Measurements from ENCODE around the gene SCN10A. TPM values are rescaled to one million over a fixed set of nuclear protein-coding genes. Genes with fewer than 3 reads are reported as not detected.

SCN10A gene
- total and polyA plus RNA-seq, 9 of the 15 experiments (the other 6 are each of a cell fraction or from before 2014, with no cell fraction given) = not detected

- TF ChIP-seq CHAMP1 (IDR thresholded peaks at IDR 0.05) (no peak), EWSR1 (IDR thresholded peaks at IDR 0.05; ENCODE audit: borderline replicate concordance, low read depth, partially characterized antibody) (no peak), NR2C2 (CRISPR knock-in tag; IDR thresholded peaks at IDR 0.05) (no peak), NR2C2 (tag; IDR thresholded peaks at IDR 0.05) (0 out of 2 replicates have a peak, but pooled peaks have one; percentile 14), HCFC1 (IDR thresholded peaks at IDR 0.05; ENCODE audit: low read depth, low read length) (no peak), ZNF253 (CRISPR knock-in tag; conservative IDR thresholded peaks at IDR 0.05) (no peak), EGR1 (conservative IDR thresholded peaks at IDR 0.05) (no peak), NFRKB (IDR thresholded peaks at IDR 0.05; ENCODE audit: low read depth) (no peak), KAT8 (IDR thresholded peaks at IDR 0.05; ENCODE audit: low read depth) (no peak), HDAC3 (IDR thresholded peaks at IDR 0.05; ENCODE audit: borderline replicate concordance, partially characterized antibody) (no peak), MTF1 (CRISPR knock-in tag; IDR thresholded peaks at IDR 0.05; ENCODE audit: borderline replicate concordance) (no peak), NCOA6 (IDR thresholded peaks at IDR 0.05) (no peak), MXI1 (IDR thresholded peaks at IDR 0.05; ENCODE audit: low read depth, low read length) (peak; percentile 99), CBX2 (IDR thresholded peaks at IDR 0.05; ENCODE audit: insufficient read depth, low read length, poor library complexity, severe bottlenecking) (no peak), EP300 (IDR thresholded peaks at IDR 0.05; ENCODE audit: low read length) (peak; percentile 84), BCOR (IDR thresholded peaks at IDR 0.05) (no peak), C11orf30 (IDR thresholded peaks at IDR 0.05; ENCODE audit: low read depth) (no peak), CBX8 (IDR thresholded peaks at IDR 0.05; ENCODE audit: borderline replicate concordance, extremely low read depth, low read depth, low read length, poor library complexity, severe bottlenecking) (no peak), ZNF224 (CRISPR knock-in tag; IDR thresholded peaks at IDR 0.05) (no peak), ATF7 (IDR thresholded peaks at IDR 0.05) (peak; percentile 55; the same call in 1 of the 2 replicates), SMAD3 (CRISPR knock-in tag; conservative IDR thresholded peaks at IDR 0.05) (no peak), RBM14 (IDR thresholded peaks at IDR 0.05; ENCODE audit: borderline replicate concordance, insufficient read depth, low read depth, low read length) (no peak), ELK3 (CRISPR knock-in tag; IDR thresholded peaks at IDR 0.05) (no peak), TFAP4 (CRISPR knock-in tag; IDR thresholded peaks at IDR 0.05; ENCODE audit: borderline replicate concordance) (peak; percentile 85), ZNF79 (CRISPR knock-in tag; IDR thresholded peaks at IDR 0.05; ENCODE audit: low read depth) (no peak)
These were observed 90.1 kb downstream of the SCN10A start (continued) for GRCh38 chr3:38725726-38726419.
